ENCODE results near the gene AZI2.
A peak's percentile ranks its signal among the peaks of the same experiment; 100 is the strongest.

Gene AZI2

GRCh38 chr3:28348629-28349468 lies at the start of gene AZI2, which contains the start of gene ZCWPW2:
AZI2 (minus strand) TSS chr3:28348824; CDS start chr3:28340617, 8,207 bp downstream.
ZCWPW2 (plus strand) TSS chr3:28348721; CDS start chr3:28413069, 64,348 bp downstream.
- peaks cover 16 to 47% (median 35%) of the 10 kb centered on the region in 10 experiments for H3K4me1 ChIP-seq
- peak within 1 kb of the TSS; percentile 74 to 96 (median 88) for H3K4me2 ChIP-seq
- TF ChIP-seq Cebpa-rat (IDR thresholded peaks at IDR 0.05) = 0 out of 22 replicates have a peak, but pooled peaks of 1 of the 11 experiments have one; percentile 15
- H3K4me3 ChIP-seq = peak within 1 kb of the TSS; percentile 61 to 86 (median 74)
- peak within 1 kb of the TSS; percentile 97 to 100 (median 99) for H3K27ac ChIP-seq
- H3K27me3 ChIP-seq = no peaks in the 10 kb centered on the region
- H3K9me3 ChIP-seq (replicated peaks in 1 of 11) = peaks cover 24 to 41% (median 35%) of the 10 kb centered on the region in 11 experiments
- H4K20me1 ChIP-seq = peaks cover 0 to 3% (median 0%) of the 10 kb centered on the region in 11 experiments; a peak in 1 of 22 replicates
- H3K9ac ChIP-seq = peak within 1 kb of the TSS; percentile 95 to 99 (median 98)
- peaks cover 22 to 37% (median 27%) of the 10 kb centered on the region in 11 experiments for H3K36me3 ChIP-seq

DNA sequence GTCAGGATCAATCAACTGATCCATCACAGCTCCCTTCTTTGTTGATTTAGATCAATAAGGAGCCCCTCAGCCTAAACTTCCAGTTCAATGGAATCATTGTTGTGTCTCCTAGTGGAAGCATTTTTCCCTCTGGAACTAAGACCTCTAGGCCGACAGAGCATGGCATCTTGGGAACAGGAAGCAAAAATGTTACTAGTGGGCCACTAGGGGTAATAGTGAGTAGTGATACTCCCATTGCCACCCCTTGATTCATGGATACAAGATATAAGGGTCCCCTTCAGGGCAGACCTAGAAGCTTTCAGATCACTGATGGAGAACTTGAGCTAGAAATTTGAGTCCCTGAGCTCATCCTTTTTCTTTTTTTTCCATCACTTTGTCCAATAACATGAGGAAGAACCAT lies 40.4 kb upstream of the AZI2 start:
- Histone ChIP-seq H4K20me1 (no peaks in the 10 kb centered on the region), H3K4me2 (no peak overlapping the region), H3K9ac (no peak overlapping the region), H3K4me1 (no peaks in the 10 kb centered on the region), H3K4me3 (no peak overlapping the region), H3K27ac (no peak overlapping the region), H3K9me3 (replicated peaks in 1 of 11) (peaks cover 0 to 13% (median 0%) of the 10 kb centered on the region in 11 experiments; a peak in 8 of 22 replicates), H3K27me3 (no peaks in the 10 kb centered on the region), H3K36me3 (no peaks in the 10 kb centered on the region)
- no peak for TF ChIP-seq Cebpa-rat (IDR thresholded peaks at IDR 0.05)

DNA sequence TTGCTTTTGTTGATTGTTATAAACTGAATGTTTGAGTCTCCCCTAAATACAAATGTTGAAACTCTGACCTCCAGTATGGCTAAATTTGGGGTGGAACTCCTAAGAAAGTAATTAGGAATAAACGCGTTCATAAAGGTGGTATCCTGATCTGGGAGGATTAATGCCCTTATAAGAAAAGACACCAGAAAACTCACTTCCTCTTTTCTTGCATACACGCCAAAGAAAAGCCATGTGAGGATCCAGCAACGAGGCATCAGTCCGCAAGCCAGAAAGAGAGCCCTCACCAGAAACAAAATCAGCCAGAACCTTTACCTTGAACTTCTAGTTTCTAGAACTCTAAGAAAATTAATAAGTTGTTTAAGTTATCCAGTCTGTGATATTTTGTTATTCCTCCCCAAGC lies 37.4 kb upstream of the AZI2 start:
- H3K27ac ChIP-seq = no peak overlapping the region
- H3K36me3 ChIP-seq = no peaks in the 10 kb centered on the region
- H3K9me3 ChIP-seq (replicated peaks in 1 of 11) = no peaks in the 10 kb centered on the region; a peak in 2 of 22 replicates
- H3K4me2 ChIP-seq = no peak overlapping the region
- H3K4me3 ChIP-seq = no peak overlapping the region
- no peaks in the 10 kb centered on the region for H4K20me1 ChIP-seq
- no peaks in the 10 kb centered on the region for H3K27me3 ChIP-seq
- no peak overlapping the region for H3K9ac ChIP-seq
- no peak for TF ChIP-seq Cebpa-rat (IDR thresholded peaks at IDR 0.05)
- H3K4me1 ChIP-seq = no peaks in the 10 kb centered on the region

DNA sequence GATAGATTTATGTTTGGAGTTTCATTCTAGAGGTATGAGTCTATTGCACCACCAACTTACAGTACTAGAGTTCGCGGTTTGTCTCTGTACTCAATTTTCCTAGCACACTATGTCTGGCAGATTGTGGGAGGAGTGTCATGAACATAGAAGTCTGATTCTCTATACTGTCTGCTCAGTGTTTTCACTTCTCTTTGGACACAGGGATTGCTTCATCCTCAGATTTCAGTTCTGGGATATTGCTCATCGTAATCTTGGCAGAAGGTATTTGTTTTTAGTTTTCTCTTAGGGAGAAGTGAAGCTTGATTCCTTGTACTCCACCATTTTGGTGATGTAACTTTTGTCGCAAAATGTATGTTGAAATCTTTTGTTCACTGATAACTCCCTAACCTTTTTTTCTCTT lies 27.8 kb upstream of the AZI2 start:
- peaks cover 0 to 11% (median 6%) of the 10 kb centered on the region in 11 experiments; a peak in 9 of 22 replicates for H3K9me3 ChIP-seq (replicated peaks in 1 of 11)
- no peak overlapping the region for H3K4me3 ChIP-seq
- H3K4me2 ChIP-seq = peak overlapping the region in 2 of 11 experiments; percentile 10 to 36; a peak in 3 of 22 replicates
- no peaks in the 10 kb centered on the region for H4K20me1 ChIP-seq
- peaks cover 0 to 32% (median 2%) of the 10 kb centered on the region in 10 experiments; a peak in 9 of 20 replicates for H3K4me1 ChIP-seq
- 0 out of 22 replicates have a peak overlapping the region, but pooled peaks of 1 of the 11 experiments have one; percentile 3 for H3K27ac ChIP-seq
- H3K27me3 ChIP-seq = no peaks in the 10 kb centered on the region
- no peak overlapping the region for H3K9ac ChIP-seq
- H3K36me3 ChIP-seq = no peaks in the 10 kb centered on the region
- TF ChIP-seq Cebpa-rat (IDR thresholded peaks at IDR 0.05) = peak in 2 of 11 experiments; percentile 50 to 65; a peak in 2 of 22 replicates

GRCh38 chr3:28349469-28350000 lies 911 bp upstream of the AZI2 start:
- H3K9me3 ChIP-seq (replicated peaks in 1 of 11) = peaks cover 28 to 44% (median 38%) of the 10 kb centered on the region in 11 experiments
- H3K9ac ChIP-seq = peak overlapping the region; percentile 95 to 99 (median 98)
- no peak for TF ChIP-seq Cebpa-rat (IDR thresholded peaks at IDR 0.05)
- peak overlapping the region; percentile 74 to 96 (median 83) for H3K4me2 ChIP-seq
- peak overlapping the region; percentile 61 to 86 (median 74) for H3K4me3 ChIP-seq
- no peaks in the 10 kb centered on the region for H4K20me1 ChIP-seq
- H3K27ac ChIP-seq = peak overlapping the region; percentile 97 to 100 (median 99)
- H3K27me3 ChIP-seq = no peaks in the 10 kb centered on the region
- H3K4me1 ChIP-seq = peaks cover 16 to 47% (median 35%) of the 10 kb centered on the region in 10 experiments
- peaks cover 26 to 39% (median 29%) of the 10 kb centered on the region in 11 experiments for H3K36me3 ChIP-seq

GRCh38 chr3:28348265-28348628 lies 377 bp downstream of the AZI2 start:
- H3K27me3 ChIP-seq = no peaks in the 10 kb centered on the region
- peak overlapping the region; percentile 61 to 86 (median 74) for H3K4me3 ChIP-seq
- peaks cover 16 to 31% (median 21%) of the 10 kb centered on the region in 11 experiments for H3K36me3 ChIP-seq
- H3K9me3 ChIP-seq (replicated peaks in 1 of 11) = peaks cover 18 to 35% (median 29%) of the 10 kb centered on the region in 11 experiments
- H3K27ac ChIP-seq = peak overlapping the region; percentile 97 to 100 (median 99)
- H3K9ac ChIP-seq = peak overlapping the region; percentile 95 to 99 (median 98)
- peaks cover 0 to 3% (median 0%) of the 10 kb centered on the region in 11 experiments; a peak in 3 of 22 replicates for H4K20me1 ChIP-seq
- TF ChIP-seq Cebpa-rat (IDR thresholded peaks at IDR 0.05) = no peak
- H3K4me2 ChIP-seq = peak overlapping the region; percentile 74 to 94 (median 87)
- peaks cover 16 to 47% (median 35%) of the 10 kb centered on the region in 10 experiments for H3K4me1 ChIP-seq

- TF ChIP-seq Cebpa-rat (IDR thresholded peaks at IDR 0.05) = peak in 5 of 11 experiments; percentile 43 to 81 (median 68); a peak in 8 of 22 replicates
- Histone ChIP-seq H3K27me3 (no peaks in the 10 kb centered on the region), H3K4me1 (peaks cover 16 to 49% (median 35%) of the 10 kb centered on the region in 10 experiments), H3K4me3 (peak overlapping the region; percentile 61 to 86 (median 74)), H3K27ac (peak overlapping the region; percentile 97 to 100 (median 99)), H3K4me2 (peak overlapping the region; percentile 74 to 94 (median 87)), H3K36me3 (peaks cover 10 to 24% (median 16%) of the 10 kb centered on the region in 11 experiments), H3K9ac (peak overlapping the region; percentile 95 to 99 (median 98)), H4K20me1 (peaks cover 0 to 3% (median 0%) of the 10 kb centered on the region in 11 experiments; a peak in 3 of 22 replicates), H3K9me3 (replicated peaks in 1 of 11) (peaks cover 12 to 28% (median 22%) of the 10 kb centered on the region in 11 experiments)
Measured at GRCh38 chr3:28347374-28348264, 1.0 kb downstream of the AZI2 start.

GRCh38 chr3:28345690-28346089 lies 2.9 kb downstream of the AZI2 start:
- H3K36me3 ChIP-seq = peaks cover 0 to 6% (median under 1%) of the 10 kb centered on the region in 11 experiments; a peak in 9 of 22 replicates
- H3K4me1 ChIP-seq = peaks cover 16 to 53% (median 35%) of the 10 kb centered on the region in 10 experiments
- H3K4me2 ChIP-seq = peak overlapping the region; percentile 74 to 94 (median 87); a peak in 18 of 22 replicates
- peaks cover 0 to 9% (median 4%) of the 10 kb centered on the region in 11 experiments; a peak in 11 of 22 replicates for H3K9me3 ChIP-seq (replicated peaks in 1 of 11)
- H3K27me3 ChIP-seq = no peaks in the 10 kb centered on the region
- peaks cover 0 to 11% (median 0%) of the 10 kb centered on the region in 11 experiments; a peak in 3 of 22 replicates for H4K20me1 ChIP-seq
- no peak overlapping the region for H3K9ac ChIP-seq
- no peak overlapping the region; a peak in 1 of 20 replicates for H3K4me3 ChIP-seq
- H3K27ac ChIP-seq = no peak overlapping the region; a peak in 1 of 22 replicates
- TF ChIP-seq Cebpa-rat (IDR thresholded peaks at IDR 0.05) = no peak
